ENCODE data around the gene SFXN1. TPM values are rescaled to one million over a fixed set of nuclear protein-coding genes. Genes with fewer than 3 reads are reported as not detected.

SFXN1 gene
- total and polyA plus RNA-seq, 9 of the 15 experiments (the other 6 are each of a cell fraction or from before 2014, with no cell fraction given) = 31.8 to 261 (median 113) TPM

GRCh38 chr5:175534070-175534932 is 55.9 kb downstream of the SFXN1 start (continued):
- no peak for TF ChIP-seq KLF13 (tag; IDR thresholded peaks at IDR 0.05; ENCODE audit: borderline replicate concordance, low read depth)
- TF ChIP-seq POLR2H (tag; IDR thresholded peaks at IDR 0.05; ENCODE audit: low read depth) = no peak
- no peak for TF ChIP-seq GATAD2B (IDR thresholded peaks at IDR 0.05; ENCODE audit: borderline replicate concordance)
- no peak for TF ChIP-seq ZNF436 (CRISPR knock-in tag; IDR thresholded peaks at IDR 0.05)
- 0 out of 4 replicates have a peak, but pooled peaks of 1 of the 2 experiments have one; percentile 40 for TF ChIP-seq ZMIZ1 (IDR thresholded peaks at IDR 0.05; ENCODE audit: low read depth in 2 of 2, low read length in 2 of 2)
- no peak for TF ChIP-seq ZNF778 (CRISPR knock-in tag; IDR thresholded peaks at IDR 0.05)
- TF ChIP-seq ZC3H11A (IDR thresholded peaks at IDR 0.05; ENCODE audit: low read depth, low read length) = no peak
- no peak for TF ChIP-seq HMG20B (CRISPR knock-in tag; IDR thresholded peaks at IDR 0.05)
- TF ChIP-seq ZBTB5 (IDR thresholded peaks at IDR 0.05) = no peak
- TF ChIP-seq HMGN3 (IDR thresholded peaks at IDR 0.05; ENCODE audit: borderline replicate concordance, extremely low read depth, insufficient read length, low read depth, low read length) = peak; percentile 51
- TF ChIP-seq IRF1 (CRISPR knock-in tag; IDR thresholded peaks at IDR 0.05; ENCODE audit: borderline replicate concordance) = no peak
- no peak for TF ChIP-seq STAT5B (CRISPR knock-in tag; IDR thresholded peaks at IDR 0.05)
- no peak for TF ChIP-seq TCF7L2 (IDR thresholded peaks at IDR 0.05; ENCODE audit: low read depth, low read length)
- TF ChIP-seq MEIS2 (IDR thresholded peaks at IDR 0.05; ENCODE audit: partially characterized antibody) = no peak
- no peak for TF ChIP-seq SIN3A (IDR thresholded peaks at IDR 0.05; ENCODE audit: borderline replicate concordance in 2 of 2, control insufficient read depth in 1 of 2, low read depth in 2 of 2, low read length in 2 of 2)
- no peak for TF ChIP-seq SIN3B (IDR thresholded peaks at IDR 0.05; ENCODE audit: low read depth)
- no peak for TF ChIP-seq ZNF398 (CRISPR knock-in tag; IDR thresholded peaks at IDR 0.05)
- no peak for TF ChIP-seq ZKSCAN1 (IDR thresholded peaks at IDR 0.05; ENCODE audit: low read depth, low read length)
- TF ChIP-seq ZNF780A (CRISPR knock-in tag; IDR thresholded peaks at IDR 0.05) = no peak

Data from K562 (cell line).